DMS53 treated with DMSO at 0.1 percent for 48 hours (cell line): ENCODE results near the gene TESMIN.

Experiments used
- DNase-seq: peaks from one replicate; lab custom pipeline; 2025; ENCODE audit not compliant: unreplicated experiment; lab: John Stamatoyannopoulos, UW

TESMIN gene

DNA sequence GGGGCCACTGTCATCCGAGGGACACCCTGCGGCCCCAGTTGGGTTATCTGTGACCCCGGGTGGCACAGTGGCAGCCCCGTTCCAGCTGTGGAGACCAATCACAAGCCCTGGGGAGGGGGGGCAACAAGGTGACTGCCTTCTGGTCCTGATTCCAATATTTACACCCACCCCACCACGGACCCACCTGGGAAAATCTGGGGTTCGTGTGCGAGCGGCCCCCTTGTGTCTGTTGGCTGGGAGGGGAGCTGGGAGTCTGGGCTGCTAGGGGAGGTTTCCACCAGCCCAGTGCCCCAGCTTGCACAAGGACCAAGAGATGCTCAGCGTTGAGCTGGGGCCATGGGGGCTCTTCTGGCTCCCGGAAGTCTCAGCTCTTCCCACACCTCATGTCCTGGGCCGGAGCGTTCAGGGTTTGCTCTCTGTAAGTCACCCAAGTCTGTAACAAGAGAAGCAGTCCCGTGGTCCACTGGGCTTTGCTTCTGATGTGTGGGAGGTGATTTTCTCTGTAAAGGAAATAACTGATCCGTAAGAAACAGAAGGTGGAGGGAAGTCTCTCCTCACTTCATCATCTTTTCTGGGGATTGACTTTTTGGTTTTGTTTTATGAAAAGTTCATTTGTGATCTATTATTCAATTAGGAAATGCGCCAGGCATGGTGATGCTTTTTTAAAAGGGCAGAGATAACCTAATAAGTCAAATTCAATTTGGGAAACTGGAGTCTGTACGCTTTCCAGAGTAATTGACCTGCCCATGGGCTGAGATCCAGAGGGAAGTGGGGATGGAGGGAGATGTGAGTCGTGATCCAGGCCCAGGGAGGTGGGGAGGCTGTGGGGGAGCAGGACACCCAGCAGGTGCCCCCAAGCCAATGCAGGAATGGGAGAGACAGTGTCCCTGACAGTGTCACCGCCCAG, 89.4 kb downstream of the TESMIN start:
- no peak for DNase-seq

DNA sequence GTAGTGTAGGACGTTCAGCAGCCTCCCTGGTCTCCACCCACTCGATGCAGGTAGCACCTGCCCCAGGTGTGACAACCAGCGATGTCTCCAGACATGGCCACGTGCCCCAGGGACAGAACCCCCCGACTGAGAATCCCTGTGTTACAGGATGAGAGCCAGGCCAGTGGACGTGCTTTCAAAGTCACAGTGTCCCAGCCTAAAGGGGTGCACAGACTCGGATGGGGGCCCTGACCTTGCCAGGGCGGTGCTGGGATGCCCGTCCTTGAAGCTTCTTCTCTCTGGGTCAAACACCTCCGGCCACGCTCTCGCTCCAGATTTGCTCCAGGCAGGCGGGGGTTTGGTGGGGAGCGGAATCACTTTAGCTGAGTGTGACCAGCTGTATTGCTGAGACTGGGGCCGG, 90.3 kb downstream of the TESMIN start:
- DNase-seq = no peak

DNA sequence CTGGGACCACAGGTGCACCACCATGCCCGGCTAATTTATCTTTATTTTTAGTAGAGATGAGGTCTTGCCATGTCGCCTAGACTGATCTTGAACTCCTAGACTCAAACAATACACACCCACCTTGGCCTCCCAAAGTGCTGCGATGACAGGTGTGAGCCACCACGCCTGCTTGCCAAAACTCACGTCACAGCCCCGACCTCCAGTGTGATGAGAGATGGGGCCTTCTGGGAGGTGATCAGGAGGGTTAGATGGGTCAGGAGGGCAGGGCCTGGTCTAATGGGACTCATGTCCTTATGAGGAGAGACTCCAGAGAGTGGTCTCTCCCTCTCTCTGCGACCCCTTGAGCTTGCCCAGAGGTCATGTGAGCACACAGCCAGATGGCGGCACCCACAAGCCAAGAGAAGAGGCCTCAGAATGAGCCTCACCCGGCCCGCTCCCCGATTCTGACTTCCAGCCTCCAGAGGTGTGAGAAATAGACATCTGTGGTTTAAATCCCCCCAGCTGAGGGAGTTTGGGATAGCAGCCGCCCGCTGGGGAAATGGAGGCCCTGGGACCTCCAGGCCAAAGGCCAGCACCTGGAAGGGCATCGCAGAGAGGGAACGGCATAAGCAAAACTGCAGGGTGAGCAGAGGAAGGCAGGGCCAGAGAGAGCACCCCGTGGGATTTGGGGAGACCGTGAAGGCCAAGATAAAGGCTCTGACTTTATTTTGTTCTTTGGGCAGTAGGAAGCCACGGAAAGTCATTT, 91.1 kb downstream of the TESMIN start:
- no peak for DNase-seq

DNA sequence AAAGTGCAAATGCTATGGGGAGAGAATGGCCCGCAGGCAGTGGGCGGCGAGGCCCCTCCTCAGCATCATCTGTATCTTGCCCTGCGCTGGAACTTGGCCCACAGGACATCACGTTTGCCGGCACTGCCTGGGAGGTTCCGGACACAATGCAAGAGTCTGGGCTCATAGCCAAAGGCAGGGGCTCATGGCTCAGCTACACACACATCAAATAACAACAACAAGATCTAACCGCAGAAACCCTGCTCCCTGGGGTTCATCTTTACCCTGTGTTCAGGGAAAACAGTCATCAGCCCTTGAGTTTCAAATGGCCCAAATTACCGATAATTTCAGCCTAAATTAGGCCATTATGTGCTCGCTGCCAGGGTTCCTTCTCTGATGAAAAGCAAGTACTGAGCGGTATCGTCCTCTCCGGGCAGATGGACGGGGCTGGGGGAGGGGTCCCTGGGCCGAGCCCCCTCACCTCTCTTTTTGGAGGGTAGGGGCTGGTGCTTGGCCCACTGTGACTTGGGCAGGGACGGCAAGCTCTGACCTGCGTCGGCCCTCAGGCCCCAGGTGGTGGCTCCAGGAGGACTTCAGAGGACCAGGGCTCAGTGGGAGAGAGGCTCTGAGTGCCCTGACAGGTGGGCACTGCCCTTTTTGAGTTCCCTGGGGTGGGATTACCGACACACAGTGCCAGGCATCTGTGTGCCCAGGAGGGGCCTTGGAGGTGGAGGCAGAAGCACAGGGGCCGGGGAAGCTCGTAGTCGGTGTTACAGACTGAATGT, 92.0 kb downstream of the TESMIN start:
- DNase-seq = no peak

DNA sequence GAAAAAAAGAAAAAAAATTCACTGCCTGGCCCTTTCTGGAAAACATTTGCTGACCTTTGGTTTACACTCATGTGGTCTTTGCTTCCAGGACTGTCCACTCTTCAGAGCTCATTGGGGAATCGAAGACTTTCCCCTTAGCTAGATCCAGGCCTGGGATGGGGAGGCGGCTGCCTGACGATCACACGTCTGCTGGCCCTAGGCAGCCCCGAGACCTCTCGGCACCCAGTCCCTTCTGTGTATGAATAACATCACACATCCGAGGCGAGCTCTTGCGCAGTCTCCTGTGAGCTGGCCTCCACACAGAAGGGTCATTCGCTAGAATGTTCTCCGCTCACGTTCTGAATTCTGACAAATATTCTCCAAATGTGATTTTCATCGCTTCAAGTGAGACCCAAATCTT, 92.7 kb downstream of the TESMIN start:
- no peak for DNase-seq

DNA sequence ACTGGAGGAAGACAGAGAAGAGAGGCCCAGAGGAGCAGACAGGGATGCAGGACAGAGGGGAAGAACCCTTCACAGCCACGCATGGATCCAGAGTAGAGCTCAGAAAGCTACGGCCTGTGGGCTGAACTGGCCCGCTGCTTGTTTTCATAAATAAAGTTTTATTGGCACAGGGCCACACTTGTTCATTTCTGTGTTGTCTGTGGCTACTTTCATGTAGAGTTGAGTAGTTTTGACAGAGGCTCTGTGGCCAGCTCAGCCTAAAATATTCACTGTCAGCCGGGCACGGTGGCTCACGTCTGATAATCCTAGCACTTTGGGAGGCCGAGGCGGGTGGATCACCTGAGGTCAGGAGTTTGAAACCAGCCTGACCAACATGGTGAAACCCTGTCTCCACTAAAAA, 93.2 kb downstream of the TESMIN start:
- DNase-seq = no peak
